ENCODE data around the gene PATJ. TPM values are rescaled to one million over a fixed set of nuclear protein-coding genes. Genes with fewer than 3 reads are reported as not detected.

The PATJ gene
- polyA plus RNA-seq, 1 of the 3 experiments (the other 2 are of a cell fraction) = 3.0 TPM

DNA sequence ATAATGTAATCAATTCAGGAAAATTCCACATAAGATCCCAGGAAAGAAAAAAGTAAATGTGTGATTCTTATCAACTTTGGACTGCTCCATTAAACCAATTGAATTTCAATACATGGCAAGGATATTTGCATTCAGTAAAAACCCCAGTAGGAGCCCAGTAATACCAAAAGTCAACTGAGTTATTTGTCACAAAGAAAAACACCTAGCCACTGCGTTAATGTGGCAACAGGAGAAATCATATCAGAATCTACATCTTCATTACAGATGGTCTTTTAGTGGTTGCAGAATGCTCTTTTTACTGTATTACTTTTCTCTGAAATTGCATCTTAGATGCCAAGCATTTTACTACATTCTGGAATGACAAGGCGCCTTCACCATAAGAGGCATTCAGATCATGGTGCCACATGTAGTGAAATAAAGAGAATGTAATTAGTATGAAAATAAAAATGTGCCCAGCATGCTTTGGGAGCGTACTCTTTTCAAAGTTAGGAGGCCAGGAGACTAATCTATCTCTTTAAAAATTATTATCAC is 180.7 kb downstream of the PATJ start (continued):
- TF ChIP-seq, protein P1, sequence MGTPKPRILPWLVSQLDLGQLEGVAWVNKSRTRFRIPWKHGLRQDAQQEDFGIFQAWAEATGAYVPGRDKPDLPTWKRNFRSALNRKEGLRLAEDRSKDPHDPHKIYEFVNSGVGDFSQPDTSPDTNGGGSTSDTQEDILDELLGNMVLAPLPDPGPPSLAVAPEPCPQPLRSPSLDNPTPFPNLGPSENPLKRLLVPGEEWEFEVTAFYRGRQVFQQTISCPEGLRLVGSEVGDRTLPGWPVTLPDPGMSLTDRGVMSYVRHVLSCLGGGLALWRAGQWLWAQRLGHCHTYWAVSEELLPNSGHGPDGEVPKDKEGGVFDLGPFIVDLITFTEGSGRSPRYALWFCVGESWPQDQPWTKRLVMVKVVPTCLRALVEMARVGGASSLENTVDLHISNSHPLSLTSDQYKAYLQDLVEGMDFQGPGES (IDR thresholded peaks at IDR 0.05; ENCODE audit: low read depth, low read length) = no peak
- TF ChIP-seq, protein P2, sequence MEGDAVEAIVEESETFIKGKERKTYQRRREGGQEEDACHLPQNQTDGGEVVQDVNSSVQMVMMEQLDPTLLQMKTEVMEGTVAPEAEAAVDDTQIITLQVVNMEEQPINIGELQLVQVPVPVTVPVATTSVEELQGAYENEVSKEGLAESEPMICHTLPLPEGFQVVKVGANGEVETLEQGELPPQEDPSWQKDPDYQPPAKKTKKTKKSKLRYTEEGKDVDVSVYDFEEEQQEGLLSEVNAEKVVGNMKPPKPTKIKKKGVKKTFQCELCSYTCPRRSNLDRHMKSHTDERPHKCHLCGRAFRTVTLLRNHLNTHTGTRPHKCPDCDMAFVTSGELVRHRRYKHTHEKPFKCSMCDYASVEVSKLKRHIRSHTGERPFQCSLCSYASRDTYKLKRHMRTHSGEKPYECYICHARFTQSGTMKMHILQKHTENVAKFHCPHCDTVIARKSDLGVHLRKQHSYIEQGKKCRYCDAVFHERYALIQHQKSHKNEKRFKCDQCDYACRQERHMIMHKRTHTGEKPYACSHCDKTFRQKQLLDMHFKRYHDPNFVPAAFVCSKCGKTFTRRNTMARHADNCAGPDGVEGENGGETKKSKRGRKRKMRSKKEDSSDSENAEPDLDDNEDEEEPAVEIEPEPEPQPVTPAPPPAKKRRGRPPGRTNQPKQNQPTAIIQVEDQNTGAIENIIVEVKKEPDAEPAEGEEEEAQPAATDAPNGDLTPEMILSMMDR (IDR thresholded peaks at IDR 0.05) = no peak
- no peak for TF ChIP-seq NFIC (IDR thresholded peaks at IDR 0.05; ENCODE audit: borderline replicate concordance)
- no peak for TF ChIP-seq FOXM1 (IDR thresholded peaks at IDR 0.05; ENCODE audit: low read depth)
- no peak for TF ChIP-seq EP300 (IDR thresholded peaks at IDR 0.05; ENCODE audit: borderline replicate concordance in 1 of 2, low read depth in 1 of 2, low read length in 1 of 2)
- TF ChIP-seq ELF1 (IDR thresholded peaks at IDR 0.05) = no peak
- TF ChIP-seq CHD2 (IDR thresholded peaks at IDR 0.05; ENCODE audit: low read length, partially characterized antibody) = no peak
- no peak for TF ChIP-seq GABPA (IDR thresholded peaks at IDR 0.05; ENCODE audit: low read depth)
- no peak for TF ChIP-seq POLR2AphosphoS5 (IDR thresholded peaks at IDR 0.05; ENCODE audit: low read depth, low read length)

DNA sequence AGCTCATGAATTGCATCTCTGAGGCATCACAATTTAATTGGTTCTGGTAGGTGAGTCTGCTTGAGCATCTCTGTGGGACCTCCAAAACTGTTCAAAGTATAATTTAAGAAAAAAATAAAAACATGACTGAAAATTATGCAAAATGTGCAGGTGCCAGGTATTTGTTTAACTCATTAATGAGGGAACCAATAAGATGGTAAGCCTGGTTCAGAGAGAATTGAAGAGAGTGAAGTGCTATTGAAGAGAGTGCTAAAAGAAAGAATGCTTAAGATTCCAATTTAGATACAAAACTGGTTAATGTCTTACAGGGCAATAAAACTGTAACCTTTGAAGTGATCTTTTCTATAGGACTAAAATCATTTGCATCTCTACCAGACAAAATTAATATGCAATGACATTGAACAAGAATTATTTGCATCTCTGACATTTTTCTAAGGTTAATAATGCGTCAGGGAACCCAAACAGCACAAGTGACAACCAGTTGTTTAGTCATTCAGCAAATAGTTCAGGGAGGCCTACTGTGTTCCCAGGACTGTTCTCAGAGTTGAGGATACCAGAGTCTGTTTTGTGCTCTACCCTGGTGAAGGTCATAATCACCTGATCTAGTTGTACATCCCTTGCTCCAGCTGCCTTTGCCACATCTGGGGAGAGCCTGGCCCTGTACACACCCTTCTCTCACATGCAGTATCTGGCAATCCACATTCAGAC is 183.5 kb downstream of the PATJ start:
- Histone ChIP-seq H3K79me2 (ENCODE audit: insufficient read depth) (no peaks in the 10 kb centered on the region), H3K4me3 (ENCODE audit: low read depth in 2 of 2, low read length in 1 of 2) (no peak overlapping the region), H4K20me1 (ENCODE audit: insufficient read depth) (no peaks in the 10 kb centered on the region), H3K36me3 (replicated peaks in 1 of 2; ENCODE audit: control insufficient read depth in 1 of 2, insufficient read depth in 2 of 2, low read length in 1 of 2) (no peaks in the 10 kb centered on the region), H3F3A (replicated peaks; ENCODE audit: insufficient read depth) (no peaks in the 10 kb centered on the region), H3K4me2 (no peak overlapping the region), H3K9ac (no peak overlapping the region), H3K9me3 (no peaks in the 10 kb centered on the region), H2AFZ (ENCODE audit: low read depth) (no peak overlapping the region), H3K27me3 (ENCODE audit: insufficient read depth) (no peaks in the 10 kb centered on the region), H3K27ac (ENCODE audit: low read depth in 2 of 2, low read length in 1 of 2) (no peak overlapping the region), H3K9me2 (no peaks in the 10 kb centered on the region), H3K4me1 (ENCODE audit: control insufficient read depth in 1 of 2, insufficient read depth in 2 of 2, low read depth in 1 of 2, low read length in 1 of 2) (no peaks in the 10 kb centered on the region)
- TF ChIP-seq, protein P3, sequence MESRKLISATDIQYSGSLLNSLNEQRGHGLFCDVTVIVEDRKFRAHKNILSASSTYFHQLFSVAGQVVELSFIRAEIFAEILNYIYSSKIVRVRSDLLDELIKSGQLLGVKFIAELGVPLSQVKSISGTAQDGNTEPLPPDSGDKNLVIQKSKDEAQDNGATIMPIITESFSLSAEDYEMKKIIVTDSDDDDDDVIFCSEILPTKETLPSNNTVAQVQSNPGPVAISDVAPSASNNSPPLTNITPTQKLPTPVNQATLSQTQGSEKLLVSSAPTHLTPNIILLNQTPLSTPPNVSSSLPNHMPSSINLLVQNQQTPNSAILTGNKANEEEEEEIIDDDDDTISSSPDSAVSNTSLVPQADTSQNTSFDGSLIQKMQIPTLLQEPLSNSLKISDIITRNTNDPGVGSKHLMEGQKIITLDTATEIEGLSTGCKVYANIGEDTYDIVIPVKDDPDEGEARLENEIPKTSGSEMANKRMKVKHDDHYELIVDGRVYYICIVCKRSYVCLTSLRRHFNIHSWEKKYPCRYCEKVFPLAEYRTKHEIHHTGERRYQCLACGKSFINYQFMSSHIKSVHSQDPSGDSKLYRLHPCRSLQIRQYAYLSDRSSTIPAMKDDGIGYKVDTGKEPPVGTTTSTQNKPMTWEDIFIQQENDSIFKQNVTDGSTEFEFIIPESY (IDR thresholded peaks at IDR 0.05; ENCODE audit: borderline replicate concordance, low read depth) = no peak
- TF ChIP-seq SMC3 (IDR thresholded peaks at IDR 0.05; ENCODE audit: low read depth, low read length) = no peak
- no peak for TF ChIP-seq RCOR1 (IDR thresholded peaks at IDR 0.05; ENCODE audit: low read length)
- TF ChIP-seq, protein P4, sequence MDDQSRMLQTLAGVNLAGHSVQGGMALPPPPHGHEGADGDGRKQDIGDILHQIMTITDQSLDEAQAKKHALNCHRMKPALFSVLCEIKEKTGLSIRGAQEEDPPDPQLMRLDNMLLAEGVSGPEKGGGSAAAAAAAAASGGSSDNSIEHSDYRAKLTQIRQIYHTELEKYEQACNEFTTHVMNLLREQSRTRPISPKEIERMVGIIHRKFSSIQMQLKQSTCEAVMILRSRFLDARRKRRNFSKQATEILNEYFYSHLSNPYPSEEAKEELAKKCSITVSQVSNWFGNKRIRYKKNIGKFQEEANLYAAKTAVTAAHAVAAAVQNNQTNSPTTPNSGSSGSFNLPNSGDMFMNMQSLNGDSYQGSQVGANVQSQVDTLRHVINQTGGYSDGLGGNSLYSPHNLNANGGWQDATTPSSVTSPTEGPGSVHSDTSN (IDR thresholded peaks at IDR 0.05) = no peak
- TF ChIP-seq, protein P5, sequence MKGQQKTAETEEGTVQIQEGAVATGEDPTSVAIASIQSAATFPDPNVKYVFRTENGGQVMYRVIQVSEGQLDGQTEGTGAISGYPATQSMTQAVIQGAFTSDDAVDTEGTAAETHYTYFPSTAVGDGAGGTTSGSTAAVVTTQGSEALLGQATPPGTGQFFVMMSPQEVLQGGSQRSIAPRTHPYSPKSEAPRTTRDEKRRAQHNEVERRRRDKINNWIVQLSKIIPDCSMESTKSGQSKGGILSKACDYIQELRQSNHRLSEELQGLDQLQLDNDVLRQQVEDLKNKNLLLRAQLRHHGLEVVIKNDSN (IDR thresholded peaks at IDR 0.05; ENCODE audit: borderline replicate concordance, low read depth) = no peak
- no peak for TF ChIP-seq GABPA (IDR thresholded peaks at IDR 0.05; ENCODE audit: low read depth)
- TF ChIP-seq, protein P6, sequence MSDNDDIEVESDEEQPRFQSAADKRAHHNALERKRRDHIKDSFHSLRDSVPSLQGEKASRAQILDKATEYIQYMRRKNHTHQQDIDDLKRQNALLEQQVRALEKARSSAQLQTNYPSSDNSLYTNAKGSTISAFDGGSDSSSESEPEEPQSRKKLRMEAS (IDR thresholded peaks at IDR 0.05; ENCODE audit: low read depth) = no peak
- TF ChIP-seq NFIC (IDR thresholded peaks at IDR 0.05; ENCODE audit: borderline replicate concordance) = no peak
- TF ChIP-seq, protein P7, sequence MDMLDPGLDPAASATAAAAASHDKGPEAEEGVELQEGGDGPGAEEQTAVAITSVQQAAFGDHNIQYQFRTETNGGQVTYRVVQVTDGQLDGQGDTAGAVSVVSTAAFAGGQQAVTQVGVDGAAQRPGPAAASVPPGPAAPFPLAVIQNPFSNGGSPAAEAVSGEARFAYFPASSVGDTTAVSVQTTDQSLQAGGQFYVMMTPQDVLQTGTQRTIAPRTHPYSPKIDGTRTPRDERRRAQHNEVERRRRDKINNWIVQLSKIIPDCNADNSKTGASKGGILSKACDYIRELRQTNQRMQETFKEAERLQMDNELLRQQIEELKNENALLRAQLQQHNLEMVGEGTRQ (IDR thresholded peaks at IDR 0.05; ENCODE audit: borderline replicate concordance, low read depth, low read length) = no peak
- no peak for TF ChIP-seq RXRA (IDR thresholded peaks at IDR 0.05; ENCODE audit: borderline replicate concordance, low read depth)
- POLR2A ChIA-PET = no interaction called here
- no peak for DNase-seq
- CTCF ChIA-PET = interaction anchor here (0.9 kb wide), 1 partner anchor 16 kb away, joined by 4 read pairs; no protein-coding TSS in a partner anchor
- 70% methylated on average over 1 of the region's 1 CpG for WGBS (ENCODE audit: low lambda C conversion rate)

All from SK-N-SH (cell line).